H9 (cell line): ENCODE measurements around the gene MAP3K10. TPM values are rescaled to one million over a fixed set of nuclear protein-coding genes. Genes with fewer than 3 reads are reported as not detected.
A peak's percentile ranks its signal among the peaks of the same experiment; 100 is the strongest.

Experiments used
- DNase-seq: peaks from one replicate; pipeline ENCODE4 v3.0.0-alpha.2; 2017
- H2AFZ ChIP-seq: one replicate; pipeline ENCODE4 v1.6.1; 2013; ENCODE audit warnings: mild to moderate bottlenecking, low read length, control low read depth, moderate library complexity
- H2AK5ac ChIP-seq: 2 replicates; pipeline ENCODE4 v1.6.1; 2013; ENCODE audit warnings: low read length, control low read depth, mixed read lengths; ENCODE audit not compliant: insufficient read length
- H2BK120ac ChIP-seq: one replicate; pipeline ENCODE4 v1.6.1; 2013; ENCODE audit warnings: low read depth, mild to moderate bottlenecking, low read length, control low read depth, inconsistent platforms; ENCODE audit not compliant: poor library complexity, severe bottlenecking
- H2BK12ac ChIP-seq: 2 replicates; pipeline ENCODE4 v1.6.1; 2013; ENCODE audit warnings: low read length, control low read depth, mixed read lengths, low read depth; ENCODE audit not compliant: insufficient read length
- H2BK15ac ChIP-seq: 2 replicates; pipeline ENCODE4 v1.6.1; 2013; ENCODE audit warnings: low read depth, low read length, control low read depth
- H2BK20ac ChIP-seq: one replicate; pipeline ENCODE4 v1.6.1; 2013; ENCODE audit warnings: low read depth, mild to moderate bottlenecking, low read length, control low read depth, inconsistent platforms; ENCODE audit not compliant: poor library complexity, severe bottlenecking
- H2BK5ac ChIP-seq: 2 replicates; pipeline ENCODE4 v1.6.1; 2013; ENCODE audit warnings: low read length, control low read depth, mixed read lengths; ENCODE audit not compliant: insufficient read length
- H3K14ac ChIP-seq: 2 replicates; pipeline ENCODE4 v1.6.1; 2013; ENCODE audit warnings: low read length, control low read depth; ENCODE audit not compliant: insufficient read depth
- H3K18ac ChIP-seq: 2 replicates; pipeline ENCODE4 v1.6.1; 2013; ENCODE audit warnings: low read depth, mild to moderate bottlenecking, mixed read lengths, low read length, control low read depth; ENCODE audit not compliant: insufficient read length
- H3K23ac ChIP-seq: 2 replicates; pipeline ENCODE4 v1.6.1; 2013; ENCODE audit warnings: low read length, control low read depth, mixed read lengths, low read depth; ENCODE audit not compliant: insufficient read length
- H3K23me2 ChIP-seq: 2 replicates; pipeline ENCODE4 v1.6.1; 2013; ENCODE audit warnings: low read depth, mild to moderate bottlenecking, mixed read lengths, low read length, control low read depth; ENCODE audit not compliant: insufficient read length, poor library complexity, severe bottlenecking
- H3K27ac ChIP-seq: 2 replicates; pipeline ENCODE4 v1.5.1; 2013; ENCODE audit warnings: low read length, control low read depth, mixed read lengths, low read depth; ENCODE audit not compliant: insufficient read length
- H3K27me3 ChIP-seq: 2 replicates; pipeline ENCODE4 v1.6.1; 2013; ENCODE audit warnings: low read length, control low read depth, inconsistent platforms; ENCODE audit not compliant: insufficient read depth
- H3K4ac ChIP-seq: 2 replicates; pipeline ENCODE4 v1.6.1; 2013; ENCODE audit warnings: low read depth, mild to moderate bottlenecking, control low read depth, inconsistent platforms, low read length, moderate library complexity
- H3K4me1 ChIP-seq: 2 replicates; pipeline ENCODE4 v1.6.1; 2013; ENCODE audit warnings: low read length, control low read depth, inconsistent platforms; ENCODE audit not compliant: insufficient read depth
- H3K4me2 ChIP-seq: 2 replicates; pipeline ENCODE4 v1.6.1; 2013; ENCODE audit warnings: low read length, control low read depth, mixed read lengths; ENCODE audit not compliant: insufficient read length, insufficient read depth
- H3K56ac ChIP-seq: 2 replicates; pipeline ENCODE4 v1.6.1; 2013; ENCODE audit warnings: low read depth, mild to moderate bottlenecking, mixed read lengths, low read length, control low read depth; ENCODE audit not compliant: insufficient read length
- H3K79me1 ChIP-seq: 2 replicates; pipeline ENCODE4 v1.6.1; 2013; ENCODE audit warnings: low read depth, mild to moderate bottlenecking, moderate library complexity, low read length, control low read depth, inconsistent platforms; ENCODE audit not compliant: insufficient read depth, poor library complexity, severe bottlenecking
- H3K79me2 ChIP-seq: 2 replicates; pipeline ENCODE4 v1.6.1; 2013; ENCODE audit warnings: low read length, control low read depth, inconsistent platforms; ENCODE audit not compliant: insufficient read depth
- H3K9ac ChIP-seq: 2 replicates; pipeline ENCODE4 v1.6.1; 2013; ENCODE audit warnings: low read length, control low read depth, mixed read lengths; ENCODE audit not compliant: insufficient read length; ENCODE audit errors: extremely low read depth
- H3K9me3 ChIP-seq: one replicate; pipeline ENCODE4 v1.6.1; 2013; ENCODE audit warnings: low read depth, low read length, inconsistent platforms; ENCODE audit not compliant: control insufficient read depth
- H3T11ph ChIP-seq: one replicate; pipeline ENCODE4 v1.6.1; 2013; ENCODE audit warnings: mild to moderate bottlenecking, low read length, control low read depth, inconsistent platforms
- H4K20me1 ChIP-seq: one replicate; pipeline ENCODE4 v1.6.1; 2013; ENCODE audit not compliant: control insufficient read depth, insufficient read length, insufficient read depth
- H4K5ac ChIP-seq: 2 replicates; pipeline ENCODE4 v1.6.1; 2013; ENCODE audit warnings: low read depth, mild to moderate bottlenecking, mixed read lengths, low read length, control low read depth; ENCODE audit not compliant: insufficient read length
- H4K8ac ChIP-seq: replicated peaks from 2 replicates; pipeline ENCODE4 v1.6.1; 2013; ENCODE audit warnings: low read length, control low read depth, mixed read lengths, low read depth; ENCODE audit not compliant: insufficient read length
- H4K91ac ChIP-seq: 2 replicates; pipeline ENCODE4 v1.6.1; 2013; ENCODE audit warnings: low read depth, mild to moderate bottlenecking, moderate library complexity, mixed read lengths, low read length, control low read depth; ENCODE audit not compliant: insufficient read length
- H3K27ac Mint-ChIP-seq, 3 experiments: 2 replicates in 2 of 3; 3 replicates in 1 of 3; pipeline ENCODE4 v1.8.0; 2020 to 2021; ENCODE audit warnings: mixed read lengths in 3 of 3, mild to moderate bottlenecking in 1 of 3, moderate library complexity in 1 of 3
- H3K27me3 Mint-ChIP-seq: 2 replicates; pipeline ENCODE4 v1.8.0; 2021; ENCODE audit warnings: low read depth, mild to moderate bottlenecking, moderate library complexity, mixed read lengths
- H3K36me3 Mint-ChIP-seq, 3 experiments: 2 replicates in 2 of 3; 3 replicates in 1 of 3; pipeline ENCODE4 v1.8.0; 2020 to 2021; ENCODE audit warnings: low read depth in 3 of 3, mixed read lengths in 3 of 3; ENCODE audit not compliant: insufficient read depth in 1 of 3
- H3K4me1 Mint-ChIP-seq, 2 experiments: 2 replicates each; pipeline ENCODE4 v1.8.0; 2020; ENCODE audit warnings: mixed read lengths in 2 of 2
- H3K4me3 Mint-ChIP-seq, 2 experiments: 2 replicates in 1 of 2; 3 replicates in 1 of 2; pipeline ENCODE4 v1.8.0; 2020 to 2021; ENCODE audit warnings: mild to moderate bottlenecking in 2 of 2, mixed read lengths in 2 of 2, moderate library complexity in 1 of 2
- H3K9me3 Mint-ChIP-seq, 2 experiments: 2 replicates in 1 of 2; 3 replicates in 1 of 2; pipeline ENCODE4 v1.8.0; 2020; ENCODE audit warnings: mild to moderate bottlenecking in 2 of 2, mixed read lengths in 2 of 2, moderate library complexity in 1 of 2
- WGBS: extraction: QIAGEN DNeasy Blood & Tissue Kit; methylation state at CpG from one replicate; pipeline ENCODE4 v1.1.7; 2013; ENCODE audit warnings: missing lambda C conversion rate, low lambda C conversion rate, mixed read lengths; ENCODE audit not compliant: insufficient read length; ENCODE audit errors: extremely low coverage; 5-methylcytosine and 5-hydroxymethylcytosine counted together
- total RNA-seq: library from RNA; stranded (reverse); gene quantifications from 2 replicates; pipeline ENCODE4 v1.2.1, GENCODE V29; 2021
- TF ChIP-seq, protein P1 (sequence below): fragments of 200-600 bp; sonication (generic); conservative IDR thresholded peaks from 3 replicates; pipeline ENCODE4 v1.8.0; 2021; ENCODE audit warnings: antibody characterized with exemption, mild to moderate bottlenecking

Gene MAP3K10
- total RNA-seq, 1 experiment from 2014 or later: 19.0 TPM

- Histone ChIP-seq H4K91ac (no peak overlapping the region), H3K27ac (no peak overlapping the region), H2BK120ac (no peak overlapping the region), H4K5ac (no peak overlapping the region), H3K23ac (no peak overlapping the region), H2BK5ac (no peak overlapping the region), H4K20me1 (no peaks in the 10 kb centered on the region), H3T11ph (no peak overlapping the region), H2BK20ac (no peak overlapping the region), H3K79me1 (no peaks in the 10 kb centered on the region), H3K9ac (no peak overlapping the region), H3K4me1 (no peaks in the 10 kb centered on the region), H2BK12ac (no peak overlapping the region), H3K4me2 (no peak overlapping the region), H3K27me3 (no peaks in the 10 kb centered on the region), H3K56ac (no peak overlapping the region), H3K23me2 (no peaks in the 10 kb centered on the region), H3K18ac (no peak overlapping the region), H2BK15ac (no peak overlapping the region), H3K79me2 (no peaks in the 10 kb centered on the region), H3K4ac (no peak overlapping the region), H2AFZ (no peak overlapping the region), H2AK5ac (no peak overlapping the region), H3K9me3 (no peaks in the 10 kb centered on the region), H4K8ac (no peak overlapping the region), H3K14ac (no peak overlapping the region)
- Mint-ChIP-seq H3K4me1 (peaks cover 4 to 5% of the 10 kb centered on the region in 2 experiments; a peak in 2 of 4 replicates), H3K36me3 (peaks cover 0 to 5% (median 2%) of the 10 kb centered on the region in 3 experiments; a peak in 3 of 7 replicates), H3K4me3 (no peak overlapping the region), H3K27me3 (no peaks in the 10 kb centered on the region; the same call in 1 of the 2 replicates), H3K9me3 (peaks cover 7 to 16% of the 10 kb centered on the region in 2 experiments), H3K27ac (0 out of 7 replicates have a peak overlapping the region, but pooled peaks of 1 of the 3 experiments have one; percentile 28)
- no peak for DNase-seq
- TF ChIP-seq, protein P1, sequence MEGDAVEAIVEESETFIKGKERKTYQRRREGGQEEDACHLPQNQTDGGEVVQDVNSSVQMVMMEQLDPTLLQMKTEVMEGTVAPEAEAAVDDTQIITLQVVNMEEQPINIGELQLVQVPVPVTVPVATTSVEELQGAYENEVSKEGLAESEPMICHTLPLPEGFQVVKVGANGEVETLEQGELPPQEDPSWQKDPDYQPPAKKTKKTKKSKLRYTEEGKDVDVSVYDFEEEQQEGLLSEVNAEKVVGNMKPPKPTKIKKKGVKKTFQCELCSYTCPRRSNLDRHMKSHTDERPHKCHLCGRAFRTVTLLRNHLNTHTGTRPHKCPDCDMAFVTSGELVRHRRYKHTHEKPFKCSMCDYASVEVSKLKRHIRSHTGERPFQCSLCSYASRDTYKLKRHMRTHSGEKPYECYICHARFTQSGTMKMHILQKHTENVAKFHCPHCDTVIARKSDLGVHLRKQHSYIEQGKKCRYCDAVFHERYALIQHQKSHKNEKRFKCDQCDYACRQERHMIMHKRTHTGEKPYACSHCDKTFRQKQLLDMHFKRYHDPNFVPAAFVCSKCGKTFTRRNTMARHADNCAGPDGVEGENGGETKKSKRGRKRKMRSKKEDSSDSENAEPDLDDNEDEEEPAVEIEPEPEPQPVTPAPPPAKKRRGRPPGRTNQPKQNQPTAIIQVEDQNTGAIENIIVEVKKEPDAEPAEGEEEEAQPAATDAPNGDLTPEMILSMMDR: no peak
- no CpG with 5 or more reads among the region's 4 CpGs for WGBS
These were observed 27.6 kb upstream of the MAP3K10 start for GRCh38 chr19:40163541-40164129.
